M059J (cell line): ENCODE measurements around the gene VPS18. TPM values are rescaled to one million over a fixed set of nuclear protein-coding genes. Genes with fewer than 3 reads are reported as not detected.

ENCODE experiments used
- DNase-seq: peaks from one replicate; pipeline ENCODE4 v3.0.0-alpha.2; 2012; ENCODE audit warnings: low read depth
- total RNA-seq: library from RNA; depleted of rRNA; stranded (reverse); fragments of >200 nt; shearing (Covaris generic); gene quantifications from 2 replicates; pipeline ENCODE4 v1.2.3, GENCODE V29; 2014

The VPS18 gene
- total RNA-seq, 1 experiment from 2014 or later = 29.9 TPM

GRCh38 chr15:40934457-40934856 is 40.2 kb downstream of the VPS18 start:
- DNase-seq = no peak

DNA sequence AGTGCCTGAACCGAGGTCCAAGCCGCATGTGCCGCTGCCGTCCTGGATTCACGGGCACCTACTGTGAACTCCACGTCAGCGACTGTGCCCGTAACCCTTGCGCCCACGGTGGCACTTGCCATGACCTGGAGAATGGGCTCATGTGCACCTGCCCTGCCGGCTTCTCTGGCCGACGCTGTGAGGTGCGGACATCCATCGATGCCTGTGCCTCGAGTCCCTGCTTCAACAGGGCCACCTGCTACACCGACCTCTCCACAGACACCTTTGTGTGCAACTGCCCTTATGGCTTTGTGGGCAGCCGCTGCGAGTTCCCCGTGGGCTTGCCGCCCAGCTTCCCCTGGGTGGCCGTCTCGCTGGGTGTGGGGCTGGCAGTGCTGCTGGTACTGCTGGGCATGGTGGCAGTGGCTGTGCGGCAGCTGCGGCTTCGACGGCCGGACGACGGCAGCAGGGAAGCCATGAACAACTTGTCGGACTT is 42.0 kb downstream of the VPS18 start:
- no peak for DNase-seq

DNA sequence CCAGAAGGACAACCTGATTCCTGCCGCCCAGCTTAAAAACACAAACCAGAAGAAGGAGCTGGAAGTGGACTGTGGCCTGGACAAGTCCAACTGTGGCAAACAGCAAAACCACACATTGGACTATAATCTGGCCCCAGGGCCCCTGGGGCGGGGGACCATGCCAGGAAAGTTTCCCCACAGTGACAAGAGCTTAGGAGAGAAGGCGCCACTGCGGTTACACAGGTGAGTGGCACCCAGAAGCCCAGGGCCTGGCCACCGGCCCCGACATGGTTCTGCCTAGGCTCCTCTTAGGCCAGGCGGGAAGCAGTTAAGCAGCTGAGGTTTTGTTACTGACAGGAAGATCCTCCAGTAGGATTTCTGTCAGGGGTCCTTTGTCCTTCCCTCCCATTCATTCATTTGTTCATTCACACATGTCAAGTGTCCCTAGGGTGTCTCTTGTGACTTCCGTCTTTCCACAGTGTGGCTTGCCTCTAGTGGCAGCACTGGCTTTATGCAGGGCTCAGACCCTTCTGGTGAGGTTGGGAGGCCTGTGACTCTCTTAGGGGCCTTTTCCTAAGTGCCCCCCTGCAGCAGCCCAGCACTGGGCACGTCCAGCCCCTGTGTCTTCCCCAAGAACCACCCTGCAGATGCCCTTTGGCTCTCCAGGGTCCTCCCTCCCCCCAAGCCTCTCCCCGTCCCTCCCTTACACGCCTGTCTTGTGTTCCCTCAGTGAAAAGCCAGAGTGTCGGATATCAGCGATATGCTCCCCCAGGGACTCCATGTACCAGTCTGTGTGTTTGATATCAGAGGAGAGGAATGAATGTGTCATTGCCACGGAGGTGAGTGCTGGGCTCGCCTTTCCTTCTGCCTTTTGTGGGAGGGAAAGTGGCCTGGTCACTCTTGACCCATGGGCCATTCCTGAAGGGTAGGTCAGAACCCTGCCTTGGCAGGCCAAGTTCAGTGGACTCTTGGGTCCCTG is 42.7 kb downstream of the VPS18 start:
- DNase-seq = peak; percentile 64

GRCh38 chr15:40937762-40938535 is 43.7 kb downstream of the VPS18 start:
- peak; percentile 59 for DNase-seq

DNA sequence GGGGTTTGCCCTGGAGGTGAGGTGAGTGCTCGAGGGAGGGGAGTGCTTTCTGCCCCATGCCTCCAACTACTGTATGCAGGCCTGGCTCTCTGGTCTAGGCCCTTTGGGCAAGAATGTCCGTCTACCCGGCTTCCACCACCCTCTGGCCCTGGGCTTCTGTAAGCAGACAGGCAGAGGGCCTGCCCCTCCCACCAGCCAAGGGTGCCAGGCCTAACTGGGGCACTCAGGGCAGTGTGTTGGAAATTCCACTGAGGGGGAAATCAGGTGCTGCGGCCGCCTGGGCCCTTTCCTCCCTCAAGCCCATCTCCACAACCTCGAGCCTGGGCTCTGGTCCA is 44.3 kb downstream of the VPS18 start:
- no peak for DNase-seq

GRCh38 chr15:40940296-40940801 is 46.1 kb downstream of the VPS18 start:
- no peak for DNase-seq

DNA sequence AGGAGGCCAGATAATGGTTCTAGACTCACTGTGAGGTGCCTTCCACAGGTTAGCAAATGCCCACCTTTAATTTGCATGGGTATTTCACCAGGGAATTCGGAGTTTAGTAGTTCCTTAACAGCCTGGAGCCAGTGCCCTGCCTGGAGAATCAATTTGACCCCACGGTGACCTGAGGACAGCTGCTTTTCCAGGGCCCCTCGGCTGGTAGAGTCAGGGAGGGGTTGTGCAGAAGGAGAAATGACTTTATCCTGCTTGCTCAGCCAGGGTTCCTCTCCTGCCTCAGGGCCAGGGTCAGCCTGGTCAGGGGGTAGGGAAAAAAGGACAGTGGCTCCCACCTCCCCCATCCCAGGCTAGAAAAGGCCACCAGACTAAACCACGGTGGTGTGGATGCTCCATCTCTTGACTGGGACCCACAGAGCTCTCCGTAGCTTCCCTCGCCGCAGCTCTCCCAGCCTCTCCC is 46.8 kb downstream of the VPS18 start:
- DNase-seq = no peak

GRCh38 chr15:40941528-40942336 is 47.5 kb downstream of the VPS18 start:
- peak; percentile 83 for DNase-seq

GRCh38 chr15:40942337-40942854 is 48.1 kb downstream of the VPS18 start:
- DNase-seq = no peak

DNA sequence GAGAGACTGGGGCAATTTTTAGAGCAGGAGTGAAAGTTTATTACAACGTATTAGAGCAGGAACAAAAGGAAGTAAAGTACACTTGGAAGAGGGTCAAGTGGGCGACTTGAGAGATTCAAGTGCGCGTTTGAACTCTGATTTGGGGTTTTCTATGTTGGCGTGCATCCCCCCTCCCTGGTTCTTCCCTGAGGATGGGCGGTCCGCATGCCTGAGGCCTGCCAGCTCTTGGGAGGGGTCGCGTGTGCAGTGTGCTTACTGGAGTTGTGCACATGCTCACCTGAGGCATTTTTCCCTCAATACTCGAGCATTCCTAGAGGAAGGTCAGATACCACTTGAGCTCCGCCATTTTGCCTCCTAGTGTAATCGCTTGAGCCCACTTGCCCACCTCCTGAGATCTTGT is 48.6 kb downstream of the VPS18 start:
- DNase-seq = no peak

DNA sequence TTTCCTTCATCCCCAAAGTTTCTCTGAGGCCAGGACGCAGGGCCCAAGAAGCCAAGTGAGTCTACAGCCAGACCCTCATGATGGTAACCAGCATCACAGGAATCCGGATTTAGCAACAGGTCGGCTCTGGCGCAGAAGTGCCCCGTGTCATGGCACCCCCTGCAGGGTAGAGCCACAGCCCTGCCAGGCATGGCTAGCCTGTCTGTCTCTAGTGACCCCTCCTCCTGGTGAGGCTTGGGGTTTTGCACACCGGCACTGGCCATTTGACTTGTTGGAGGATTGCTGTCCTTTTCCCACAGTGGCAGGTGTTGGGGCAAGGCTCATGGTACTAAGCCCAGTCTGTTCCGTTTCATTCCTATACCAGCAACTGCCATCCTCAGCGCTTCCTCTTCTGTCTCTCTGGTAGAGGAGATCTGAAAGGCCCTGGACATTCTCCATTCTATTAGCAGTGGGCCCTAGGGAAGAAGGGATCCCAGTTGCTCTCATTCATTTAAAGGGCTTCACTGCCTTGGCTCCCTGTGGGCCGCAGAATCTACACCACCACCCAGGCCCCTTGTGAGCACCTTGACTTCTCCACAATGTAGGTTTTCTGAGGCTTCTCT is 49.6 kb downstream of the VPS18 start:
- DNase-seq = no peak

- no peak for DNase-seq
These were observed 50.5 kb downstream of the VPS18 start for GRCh38 chr15:40944510-40945296.

- no peak for DNase-seq
These were observed 54.6 kb downstream of the VPS18 start for GRCh38 chr15:40948706-40949473.

GRCh38 chr15:40949756-40950207 is 55.5 kb downstream of the VPS18 start:
- no peak for DNase-seq

DNA sequence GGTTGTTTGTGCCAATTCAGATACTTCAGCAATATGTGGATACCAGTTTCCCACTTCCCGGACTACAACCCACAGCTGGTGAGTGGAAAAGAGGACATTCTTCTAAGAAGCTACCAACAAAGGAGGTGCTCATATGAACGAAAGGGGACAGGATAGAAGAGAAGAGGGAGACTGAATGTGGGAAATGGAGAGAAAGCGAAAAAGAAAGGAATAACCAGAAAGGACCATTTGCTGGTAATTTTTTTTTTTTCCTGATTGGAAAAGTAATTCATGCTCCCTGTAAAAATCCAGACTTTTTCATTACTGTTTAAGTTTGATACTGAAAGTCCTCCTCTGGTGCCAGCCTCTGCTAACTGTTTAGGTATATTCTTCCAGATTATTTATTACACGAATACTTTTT is 57.5 kb downstream of the VPS18 start:
- no peak for DNase-seq

DNA sequence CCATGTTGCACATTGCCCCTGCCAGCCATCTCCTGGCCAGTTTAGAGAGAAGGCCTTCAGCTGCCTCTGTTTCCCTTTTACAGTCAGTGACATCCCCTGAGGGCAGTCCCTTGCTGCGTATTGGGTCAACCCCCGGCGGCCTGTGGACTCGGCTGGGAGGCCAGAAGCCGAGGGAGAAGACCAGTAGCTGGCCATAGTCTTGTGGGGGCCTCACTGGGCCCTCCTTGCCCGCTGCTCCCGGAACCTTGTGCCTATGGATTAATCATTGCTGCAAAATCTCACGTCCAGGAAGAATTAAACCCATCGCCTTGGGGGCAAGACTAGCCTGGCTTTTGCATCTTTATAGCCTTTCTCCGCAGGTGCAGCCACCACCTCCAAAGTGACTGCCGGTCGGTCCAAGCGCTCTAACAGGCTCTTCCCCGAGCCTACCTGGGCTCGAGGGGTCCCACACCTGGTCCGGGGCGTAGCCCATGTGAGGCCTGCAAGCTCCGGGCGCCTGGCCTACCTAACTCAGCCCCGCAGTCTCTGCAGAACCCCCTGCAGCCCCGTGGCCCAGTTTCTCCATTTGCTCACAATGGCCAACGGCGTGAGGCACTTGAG is 58.2 kb downstream of the VPS18 start:
- no peak for DNase-seq

DNA sequence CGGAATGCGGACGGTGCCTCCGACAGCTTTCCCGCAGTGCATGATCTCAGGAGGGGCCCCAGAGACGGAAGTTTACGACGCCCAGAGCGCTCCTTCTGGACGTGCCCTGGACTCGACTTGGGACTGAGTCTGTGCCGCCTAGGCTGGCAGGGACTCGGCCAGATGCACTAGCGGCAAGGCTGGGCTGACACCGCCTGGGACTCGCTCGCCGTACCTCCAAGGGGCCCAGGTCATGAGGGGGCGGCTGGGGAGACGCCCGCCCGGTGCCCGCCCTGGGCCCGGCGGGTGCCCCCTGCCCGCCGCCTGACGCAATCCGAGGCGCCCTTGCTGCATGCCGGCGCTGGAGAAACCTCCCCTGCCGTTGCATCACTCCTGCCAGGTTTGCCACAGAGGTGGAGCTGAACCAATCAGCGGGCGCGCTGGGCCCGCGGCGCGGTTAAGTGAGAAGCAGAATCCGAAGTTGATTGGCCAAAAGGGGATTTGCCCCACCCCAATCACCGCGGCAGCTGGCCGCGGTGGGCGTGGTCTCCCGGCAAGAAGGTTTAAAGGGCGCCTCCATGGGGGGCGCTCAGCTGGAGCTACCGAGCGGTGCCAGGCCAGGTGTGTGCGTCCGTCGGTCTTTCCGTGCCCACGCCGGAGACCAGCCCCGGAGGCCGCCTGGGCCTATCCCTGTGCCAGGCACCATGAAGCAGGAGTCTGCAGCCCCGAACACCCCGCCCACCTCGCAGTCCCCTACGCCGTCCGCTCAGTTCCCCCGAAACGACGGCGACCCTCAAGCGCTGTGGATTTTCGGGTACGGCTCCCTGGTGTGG is 58.9 kb downstream of the VPS18 start, which contains the start of gene CHAC1:
CHAC1 (plus strand) TSS at position 571 of the 812 bp plus-strand sequence; CDS start at position 684, 113 bp downstream.
- peak; percentile 94 for DNase-seq
